Thoracic aorta endothelial cell (primary cell): ENCODE data around the gene CABCOCO1. TPM values are rescaled to one million over a fixed set of nuclear protein-coding genes. Genes with fewer than 3 reads are reported as not detected.

Experiments used
- total RNA-seq: library from RNA; depleted of rRNA; stranded (reverse); fragments of >200 nt; gene quantifications from 2 replicates; pipeline ENCODE4 v1.2.3, GENCODE V29; 2012

Gene CABCOCO1, protein sequence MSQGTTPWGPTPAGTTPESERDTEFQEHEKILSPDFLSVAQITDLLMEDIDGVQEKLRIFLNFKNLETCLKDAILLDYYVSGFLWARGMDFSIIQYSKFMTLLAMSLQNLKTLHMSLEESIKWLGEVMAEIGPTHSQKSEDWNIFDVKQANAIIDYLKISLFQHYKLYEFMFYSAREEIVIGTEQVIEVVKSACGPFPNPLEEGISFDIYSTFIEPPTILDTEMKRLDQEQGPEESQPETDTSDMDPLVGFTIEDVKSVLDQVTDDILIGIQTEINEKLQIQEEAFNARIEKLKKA
- total RNA-seq, result 0.07 and 0.27 TPM in 2 replicates

DNA sequence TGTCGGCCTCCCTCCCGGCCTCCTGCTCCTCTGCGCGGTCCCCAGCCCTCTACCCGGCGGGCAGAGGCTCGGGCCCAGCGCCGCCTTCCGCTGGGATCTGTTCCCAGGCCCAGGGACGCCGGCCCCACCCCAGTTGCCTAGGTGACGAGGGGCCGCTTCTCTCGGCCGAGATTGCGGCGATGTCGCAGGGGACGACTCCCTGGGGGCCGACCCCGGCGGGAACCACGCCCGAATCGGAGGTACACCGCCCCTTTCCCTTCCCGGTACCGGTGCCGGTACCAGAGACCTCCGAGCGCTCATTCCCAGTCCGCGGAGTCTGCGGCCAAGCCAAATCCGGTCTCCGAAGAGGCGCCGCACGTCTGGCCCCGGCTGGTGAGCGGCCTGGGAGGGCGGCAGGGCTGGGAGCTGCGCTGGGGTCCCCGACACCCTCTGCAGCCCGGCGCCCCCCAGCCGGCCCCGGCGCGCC lies at the start of gene CABCOCO1:
TSS of gene CABCOCO1 (plus strand) at position 136 of the 466 bp plus-strand sequence. CDS start at position 180, 44 bp downstream.

Other genes with a start within 250 kb of the CABCOCO1 start
- gene TMEM26, start 209.5 kb upstream of the CABCOCO1 start, total RNA-seq, result 0.07 TPM in 1 of 2 replicates, not detected in the other
- 9.6 and 10.1 TPM in 2 replicates for gene ARID5B, start 238.8 kb downstream of the CABCOCO1 start, total RNA-seq